Liver (tissue), 9 donors: ENCODE data around the gene SELENOK. TPM values are rescaled to one million over a fixed set of nuclear protein-coding genes. Genes with fewer than 3 reads are reported as not detected.

Experiments used
- DNase-seq: peaks from one replicate; pipeline ENCODE4 v3.0.0-alpha.2; 2017; ENCODE audit warnings: low spot score
- H3K27ac ChIP-seq, 2 donors: one replicate each; pipeline ENCODE4 v1.7.0; 2013; ENCODE audit warnings: inconsistent platforms in 2 of 2, low read length in 2 of 2, control low read depth in 1 of 2, low read depth in 1 of 2, mild to moderate bottlenecking in 1 of 2
- H3K27me3 ChIP-seq, 4 donors: one replicate each; pipeline versions ENCODE4 v1.6.1 to v1.7.0; 2013; ENCODE audit warnings: low read length in 3 of 4, inconsistent platforms in 1 of 4, mild to moderate bottlenecking in 1 of 4, moderate library complexity in 1 of 4; ENCODE audit not compliant: control insufficient read depth in 4 of 4, insufficient read depth in 4 of 4
- H3K36me3 ChIP-seq, 4 donors: one replicate each; pipeline versions ENCODE4 v1.6.1 to v1.7.0; 2013; ENCODE audit warnings: low read length in 3 of 4, mild to moderate bottlenecking in 3 of 4, low read depth in 1 of 4, moderate library complexity in 1 of 4; ENCODE audit not compliant: control insufficient read depth in 4 of 4, insufficient read depth in 3 of 4
- H3K4me1 ChIP-seq, 4 donors: one replicate each; pipeline versions ENCODE4 v1.6.1 to v1.7.0; 2013; ENCODE audit warnings: low read length in 3 of 4, mild to moderate bottlenecking in 3 of 4, moderate library complexity in 1 of 4; ENCODE audit not compliant: control insufficient read depth in 4 of 4, insufficient read depth in 4 of 4
- H3K4me3 ChIP-seq, 3 donors: one replicate each; pipeline versions ENCODE4 v1.6.1 to v1.7.0; 2013; ENCODE audit warnings: low read length in 3 of 3, control low read depth in 1 of 3, low read depth in 1 of 3, mild to moderate bottlenecking in 1 of 3
- H3K9ac ChIP-seq, 2 donors: one replicate each; pipeline ENCODE4 v1.7.0; 2013; ENCODE audit warnings: low read length in 2 of 2, mild to moderate bottlenecking in 2 of 2, moderate library complexity in 2 of 2, control low read depth in 1 of 2, low read depth in 1 of 2
- H3K9me3 ChIP-seq, 4 donors: one replicate each; pipeline versions ENCODE4 v1.6.1 to v1.7.0; 2013; ENCODE audit warnings: low read length in 3 of 4; ENCODE audit not compliant: control insufficient read depth in 4 of 4
- EGR1 ChIP-seq, 2 donors: IDR thresholded peaks; 2 replicates each; pipeline ENCODE4 v1.6.1; 2016 to 2018; ENCODE audit warnings: antibody characterized with exemption in 2 of 2, low read depth in 2 of 2
- FOXA1 ChIP-seq: IDR thresholded peaks from 2 replicates; pipeline ENCODE4 v1.6.1; 2016; ENCODE audit warnings: antibody characterized with exemption
- FOXA2 ChIP-seq: IDR thresholded peaks from 2 replicates; pipeline ENCODE4 v1.6.1; 2016; ENCODE audit warnings: antibody characterized with exemption
- GABPA ChIP-seq, 2 donors: IDR thresholded peaks in 1 of 2; conservative IDR thresholded peaks in 1 of 2; 2 replicates each; pipeline ENCODE4 v1.6.1; 2016; ENCODE audit warnings: antibody characterized with exemption in 2 of 2, mild to moderate bottlenecking in 1 of 2, moderate library complexity in 1 of 2
- HNF4A ChIP-seq, 2 donors: conservative IDR thresholded peaks; 2 replicates each; pipeline ENCODE4 v1.6.1; 2016; ENCODE audit warnings: antibody characterized with exemption in 2 of 2, mild to moderate bottlenecking in 2 of 2
- HNF4G ChIP-seq: IDR thresholded peaks from 2 replicates; pipeline ENCODE4 v1.6.1; 2016; ENCODE audit warnings: antibody characterized with exemption
- JUND ChIP-seq, 2 donors: IDR thresholded peaks; 2 replicates each; pipeline ENCODE4 v1.6.1; 2016; ENCODE audit warnings: antibody characterized with exemption in 2 of 2
- NR2F2 ChIP-seq: IDR thresholded peaks from 2 replicates; pipeline ENCODE4 v1.6.1; 2016; ENCODE audit warnings: antibody characterized with exemption
- RAD21 ChIP-seq, 2 donors: IDR thresholded peaks; 2 replicates each; pipeline ENCODE4 v1.6.1; 2016; ENCODE audit warnings: antibody characterized with exemption in 2 of 2, mild to moderate bottlenecking in 2 of 2
- RXRA ChIP-seq, 2 donors: IDR thresholded peaks; 2 replicates each; pipeline ENCODE4 v1.6.1; 2017 to 2018; ENCODE audit warnings: antibody characterized with exemption in 2 of 2, mild to moderate bottlenecking in 1 of 2
- SP1 ChIP-seq: IDR thresholded peaks from 2 replicates; pipeline ENCODE4 v1.6.1; 2018; ENCODE audit warnings: antibody characterized with exemption, mild to moderate bottlenecking
- TAF1 ChIP-seq: conservative IDR thresholded peaks from 2 replicates; pipeline ENCODE4 v1.6.1; 2016; ENCODE audit warnings: antibody characterized with exemption, mild to moderate bottlenecking
- YY1 ChIP-seq: IDR thresholded peaks from 2 replicates; pipeline ENCODE4 v1.6.1; 2016; ENCODE audit warnings: antibody characterized with exemption, mild to moderate bottlenecking
- WGBS: extraction: QIAGEN DNeasy Blood & Tissue Kit; methylation state at CpG from one replicate; pipeline ENCODE4 v1.1.7; 2013; 5-methylcytosine and 5-hydroxymethylcytosine counted together
- polyA plus RNA-seq, 2 donors: library from polyadenylated mRNA; stranded (reverse) in 1 of 2; unstranded in 1 of 2; fragments of 200-250 nt in 1 of 2; fragments of >200 nt in 1 of 2; fragmentation: Nextera tagmentation in 1 of 2; extraction: Ambion mirVana in 1 of 2; gene quantifications; one replicate each; pipeline versions ENCODE4 v1.2.1 to v1.2.3, GENCODE V29; 2013 to 2015
- total RNA-seq, 2 donors: library from RNA; depleted of rRNA; stranded (reverse); fragments of >200 nt; gene quantifications; one replicate each; pipeline ENCODE4 v1.2.3, GENCODE V29; 2014
- TF ChIP-seq, protein P1 (sequence below): IDR thresholded peaks from 2 replicates; pipeline ENCODE4 v1.6.1; 2016; ENCODE audit warnings: antibody characterized with exemption, mild to moderate bottlenecking
- TF ChIP-seq, protein P2 (sequence below): IDR thresholded peaks from 2 replicates; pipeline ENCODE4 v1.6.1; 2016; ENCODE audit warnings: antibody characterized with exemption
- TF ChIP-seq, protein P3 (sequence below): IDR thresholded peaks from 2 replicates; pipeline ENCODE4 v1.6.1; 2016; ENCODE audit warnings: antibody characterized with exemption
- TF ChIP-seq, protein P4 (sequence below): fragments of 150-350 bp; IDR thresholded peaks from 2 replicates; pipeline ENCODE4 v1.5.1; 2017; ENCODE audit warnings: improper control_type of control experiment, low read depth, low read length; ENCODE audit not compliant: missing input control
- TF ChIP-seq, protein P5 (sequence below): IDR thresholded peaks from 2 replicates; pipeline ENCODE4 v1.6.1; 2016; ENCODE audit warnings: antibody characterized with exemption
- donor health status: healthy.
- donor health status: healthy.
- donor health status: healthy.
- donor health status: healthy.
- donor health status: healthy.

The SELENOK gene
- total and polyA plus RNA-seq, 4 donors, result 24.9 to 80.2 (median 38.8) TPM

- Histone ChIP-seq H3K27ac (peak overlapping the region; percentile 98 to 99), H3K36me3 (peaks cover 2 to 17% (median 6%) of the 10 kb centered on the region in 4 donors), H3K4me3 (peak overlapping the region in 2 of 3 donors; percentile 12 to 19), H3K27me3 (no peaks in the 10 kb centered on the region), H3K4me1 (peaks cover 2 to 52% (median 18%) of the 10 kb centered on the region in 4 donors), H3K9ac (peak overlapping the region; percentile 69 to 92), H3K9me3 (no peaks in the 10 kb centered on the region)
- peak; percentile 66 for DNase-seq
- 23% methylated on average over 12 of the region's 12 CpGs for WGBS
- TF ChIP-seq FOXA1 (peak; percentile 97), NR2F2 (no peak), TAF1 (peak; percentile 56), JUND (IDR thresholded peaks at IDR 0.05) (peak; percentile 60 to 80), HNF4G (peak; percentile 64), EGR1 (IDR thresholded peaks at IDR 0.05; ENCODE audit: low read depth in 2 of 2) (peak; percentile 98 to 99), FOXA2 (peak; percentile 97), RAD21 (IDR thresholded peaks at IDR 0.05) (peak; percentile 49 to 63), SP1 (peak; percentile 96), GABPA (IDR thresholded peaks at IDR 0.05 in 1 of 2, conservative IDR thresholded peaks at IDR 0.05 in 1 of 2) (peak in 1 of 2 donors; percentile 40), YY1 (peak; percentile 92), HNF4A (conservative IDR thresholded peaks at IDR 0.05) (peak; percentile 87 to 94), RXRA (IDR thresholded peaks at IDR 0.05) (peak; percentile 60 to 82)
- TF ChIP-seq, protein P1, sequence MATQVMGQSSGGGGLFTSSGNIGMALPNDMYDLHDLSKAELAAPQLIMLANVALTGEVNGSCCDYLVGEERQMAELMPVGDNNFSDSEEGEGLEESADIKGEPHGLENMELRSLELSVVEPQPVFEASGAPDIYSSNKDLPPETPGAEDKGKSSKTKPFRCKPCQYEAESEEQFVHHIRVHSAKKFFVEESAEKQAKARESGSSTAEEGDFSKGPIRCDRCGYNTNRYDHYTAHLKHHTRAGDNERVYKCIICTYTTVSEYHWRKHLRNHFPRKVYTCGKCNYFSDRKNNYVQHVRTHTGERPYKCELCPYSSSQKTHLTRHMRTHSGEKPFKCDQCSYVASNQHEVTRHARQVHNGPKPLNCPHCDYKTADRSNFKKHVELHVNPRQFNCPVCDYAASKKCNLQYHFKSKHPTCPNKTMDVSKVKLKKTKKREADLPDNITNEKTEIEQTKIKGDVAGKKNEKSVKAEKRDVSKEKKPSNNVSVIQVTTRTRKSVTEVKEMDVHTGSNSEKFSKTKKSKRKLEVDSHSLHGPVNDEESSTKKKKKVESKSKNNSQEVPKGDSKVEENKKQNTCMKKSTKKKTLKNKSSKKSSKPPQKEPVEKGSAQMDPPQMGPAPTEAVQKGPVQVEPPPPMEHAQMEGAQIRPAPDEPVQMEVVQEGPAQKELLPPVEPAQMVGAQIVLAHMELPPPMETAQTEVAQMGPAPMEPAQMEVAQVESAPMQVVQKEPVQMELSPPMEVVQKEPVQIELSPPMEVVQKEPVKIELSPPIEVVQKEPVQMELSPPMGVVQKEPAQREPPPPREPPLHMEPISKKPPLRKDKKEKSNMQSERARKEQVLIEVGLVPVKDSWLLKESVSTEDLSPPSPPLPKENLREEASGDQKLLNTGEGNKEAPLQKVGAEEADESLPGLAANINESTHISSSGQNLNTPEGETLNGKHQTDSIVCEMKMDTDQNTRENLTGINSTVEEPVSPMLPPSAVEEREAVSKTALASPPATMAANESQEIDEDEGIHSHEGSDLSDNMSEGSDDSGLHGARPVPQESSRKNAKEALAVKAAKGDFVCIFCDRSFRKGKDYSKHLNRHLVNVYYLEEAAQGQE, result peak; percentile 93
- TF ChIP-seq, protein P2, sequence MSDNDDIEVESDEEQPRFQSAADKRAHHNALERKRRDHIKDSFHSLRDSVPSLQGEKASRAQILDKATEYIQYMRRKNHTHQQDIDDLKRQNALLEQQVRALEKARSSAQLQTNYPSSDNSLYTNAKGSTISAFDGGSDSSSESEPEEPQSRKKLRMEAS, result peak; percentile 85
- TF ChIP-seq, protein P3, sequence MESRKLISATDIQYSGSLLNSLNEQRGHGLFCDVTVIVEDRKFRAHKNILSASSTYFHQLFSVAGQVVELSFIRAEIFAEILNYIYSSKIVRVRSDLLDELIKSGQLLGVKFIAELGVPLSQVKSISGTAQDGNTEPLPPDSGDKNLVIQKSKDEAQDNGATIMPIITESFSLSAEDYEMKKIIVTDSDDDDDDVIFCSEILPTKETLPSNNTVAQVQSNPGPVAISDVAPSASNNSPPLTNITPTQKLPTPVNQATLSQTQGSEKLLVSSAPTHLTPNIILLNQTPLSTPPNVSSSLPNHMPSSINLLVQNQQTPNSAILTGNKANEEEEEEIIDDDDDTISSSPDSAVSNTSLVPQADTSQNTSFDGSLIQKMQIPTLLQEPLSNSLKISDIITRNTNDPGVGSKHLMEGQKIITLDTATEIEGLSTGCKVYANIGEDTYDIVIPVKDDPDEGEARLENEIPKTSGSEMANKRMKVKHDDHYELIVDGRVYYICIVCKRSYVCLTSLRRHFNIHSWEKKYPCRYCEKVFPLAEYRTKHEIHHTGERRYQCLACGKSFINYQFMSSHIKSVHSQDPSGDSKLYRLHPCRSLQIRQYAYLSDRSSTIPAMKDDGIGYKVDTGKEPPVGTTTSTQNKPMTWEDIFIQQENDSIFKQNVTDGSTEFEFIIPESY, result peak; percentile 75
- TF ChIP-seq, protein P4, sequence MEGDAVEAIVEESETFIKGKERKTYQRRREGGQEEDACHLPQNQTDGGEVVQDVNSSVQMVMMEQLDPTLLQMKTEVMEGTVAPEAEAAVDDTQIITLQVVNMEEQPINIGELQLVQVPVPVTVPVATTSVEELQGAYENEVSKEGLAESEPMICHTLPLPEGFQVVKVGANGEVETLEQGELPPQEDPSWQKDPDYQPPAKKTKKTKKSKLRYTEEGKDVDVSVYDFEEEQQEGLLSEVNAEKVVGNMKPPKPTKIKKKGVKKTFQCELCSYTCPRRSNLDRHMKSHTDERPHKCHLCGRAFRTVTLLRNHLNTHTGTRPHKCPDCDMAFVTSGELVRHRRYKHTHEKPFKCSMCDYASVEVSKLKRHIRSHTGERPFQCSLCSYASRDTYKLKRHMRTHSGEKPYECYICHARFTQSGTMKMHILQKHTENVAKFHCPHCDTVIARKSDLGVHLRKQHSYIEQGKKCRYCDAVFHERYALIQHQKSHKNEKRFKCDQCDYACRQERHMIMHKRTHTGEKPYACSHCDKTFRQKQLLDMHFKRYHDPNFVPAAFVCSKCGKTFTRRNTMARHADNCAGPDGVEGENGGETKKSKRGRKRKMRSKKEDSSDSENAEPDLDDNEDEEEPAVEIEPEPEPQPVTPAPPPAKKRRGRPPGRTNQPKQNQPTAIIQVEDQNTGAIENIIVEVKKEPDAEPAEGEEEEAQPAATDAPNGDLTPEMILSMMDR, result peak; percentile 56
- TF ChIP-seq, protein P5, sequence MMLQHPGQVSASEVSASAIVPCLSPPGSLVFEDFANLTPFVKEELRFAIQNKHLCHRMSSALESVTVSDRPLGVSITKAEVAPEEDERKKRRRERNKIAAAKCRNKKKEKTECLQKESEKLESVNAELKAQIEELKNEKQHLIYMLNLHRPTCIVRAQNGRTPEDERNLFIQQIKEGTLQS, result peak; percentile 62
Observed at GRCh38 chr3:53842436-53843194, 49.0 kb downstream of the SELENOK start.
